GM18873 (cell line): ENCODE data around the gene ENO1.
"Not testable (repeated sequence)": the region's sequence is repeated elsewhere in the genome, so short reads cannot be mapped to it uniquely, and the experiment has no call there.

ENCODE experiments used
- ATAC-seq: cut with Tn5 transposase; IDR thresholded peaks from one replicate; pipeline ENCODE4 v1.9.1; 2021; ENCODE audit warnings: mild to moderate bottlenecking, moderate library complexity, moderate number of reproducible peaks; ENCODE audit not compliant: unreplicated experiment, low FRiP score

ENO1 gene

GRCh38 chr1:8897505-8897904, 19.0 kb upstream of the ENO1 start:
- not testable (repeated sequence) for ATAC-seq

- ATAC-seq, result not testable (repeated sequence)
Observed at GRCh38 chr1:8896775-8897174, 18.3 kb upstream of the ENO1 start.

DNA sequence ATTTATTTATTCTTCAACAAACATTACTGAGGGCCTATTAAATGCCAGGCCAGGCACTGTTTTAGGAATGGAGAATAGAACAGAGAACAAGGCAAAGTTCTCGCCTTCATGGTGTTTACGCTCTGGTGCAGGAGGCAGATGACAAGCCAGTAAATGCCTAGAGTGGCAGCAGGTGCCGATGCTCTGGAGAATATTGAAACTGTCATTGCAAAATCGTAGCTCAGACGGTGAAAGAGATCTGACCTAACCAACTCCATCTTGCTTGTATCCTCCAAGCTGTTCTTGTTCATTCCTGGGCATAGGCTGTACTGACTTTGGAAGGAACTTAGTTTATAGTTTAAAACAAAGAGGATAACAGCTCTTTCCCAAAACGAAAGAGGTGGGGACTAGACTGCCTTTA, 13.5 kb upstream of the ENO1 start:
- no peak for ATAC-seq

DNA sequence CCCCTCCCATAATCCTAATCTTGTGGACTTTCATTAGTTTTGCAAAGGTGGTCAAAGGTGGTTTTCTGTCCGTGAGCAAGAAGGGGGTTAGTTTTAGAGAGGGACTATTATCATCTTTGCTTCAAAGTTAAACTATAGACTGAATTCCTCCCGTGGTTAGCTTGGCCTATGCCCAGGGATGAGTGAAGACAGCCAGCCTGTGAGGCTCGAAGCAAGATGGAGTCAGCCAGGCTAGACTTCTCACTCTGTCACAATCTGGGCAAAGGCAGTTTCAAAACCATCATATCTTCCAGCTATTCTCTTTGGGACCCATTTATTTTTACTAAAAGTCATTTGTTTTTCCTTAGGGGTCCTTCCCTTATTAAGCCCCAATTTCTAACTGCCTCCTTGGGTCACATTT, 12.9 kb upstream of the ENO1 start:
- no peak for ATAC-seq

DNA sequence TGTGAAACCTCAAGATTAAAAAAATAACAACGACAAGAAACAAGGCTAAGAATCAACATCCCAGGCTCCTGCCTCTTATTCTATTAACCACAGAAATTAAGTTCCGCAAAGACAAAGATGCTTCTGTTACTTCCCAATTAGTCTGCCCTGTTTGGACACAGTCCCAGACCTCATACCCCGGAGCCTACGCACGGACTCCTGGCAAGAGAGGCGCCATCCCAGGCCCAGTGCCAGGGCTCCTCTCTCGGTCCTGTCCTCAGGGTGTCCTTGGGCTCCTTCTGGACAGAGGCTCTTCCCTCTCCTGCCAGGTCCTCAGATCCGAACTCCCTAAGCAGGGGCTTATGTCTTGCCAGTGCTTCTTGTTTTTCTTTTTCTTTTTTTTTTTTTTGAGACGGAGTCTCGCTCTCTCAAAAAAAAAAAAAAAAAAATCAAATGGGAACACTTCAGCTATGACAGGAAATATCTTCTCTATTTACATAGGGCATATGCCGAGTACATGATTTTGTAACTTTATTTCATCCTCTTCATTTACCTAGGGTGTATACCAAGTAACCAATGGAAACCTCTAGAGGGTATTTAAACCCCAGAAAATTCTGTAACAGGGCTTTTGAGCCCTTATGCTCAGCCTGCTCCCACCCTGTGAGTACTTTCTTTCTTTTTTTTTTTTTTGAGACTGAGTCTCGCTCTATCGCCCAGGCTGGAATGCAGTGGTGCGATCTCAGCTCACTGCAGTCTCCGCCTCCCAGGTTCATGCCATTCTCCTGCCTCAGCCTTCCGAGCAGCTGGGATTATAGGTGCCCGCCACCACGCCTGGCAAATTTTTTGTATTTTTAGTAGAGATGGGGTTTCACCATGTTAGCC, 11.7 kb upstream of the ENO1 start:
- no peak for ATAC-seq

- no peak for ATAC-seq
Observed at GRCh38 chr1:8889103-8889846, 10.8 kb upstream of the ENO1 start.

DNA sequence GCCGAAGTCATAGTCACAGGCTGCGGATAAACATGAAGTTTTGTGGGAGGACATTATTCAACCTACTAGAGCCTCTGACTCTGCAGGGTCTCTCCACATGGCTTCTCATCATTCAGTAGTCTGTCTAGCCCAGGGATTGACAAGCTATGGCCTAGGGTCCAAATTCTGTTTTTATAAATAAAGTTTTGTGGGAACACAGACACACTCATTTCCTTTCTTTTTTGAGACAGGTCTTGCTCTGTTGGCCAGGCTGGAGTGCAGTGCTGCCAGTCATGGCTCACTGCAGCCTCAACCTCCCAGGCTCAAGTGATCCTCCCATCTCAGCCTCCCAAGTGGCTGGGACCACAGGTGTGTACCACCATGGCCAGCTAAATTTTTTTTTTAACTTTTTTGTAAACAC, 8.1 kb upstream of the ENO1 start:
- ATAC-seq, result no peak

GRCh38 chr1:8886031-8886524, 7.6 kb upstream of the ENO1 start:
- ATAC-seq, result not testable (repeated sequence)

DNA sequence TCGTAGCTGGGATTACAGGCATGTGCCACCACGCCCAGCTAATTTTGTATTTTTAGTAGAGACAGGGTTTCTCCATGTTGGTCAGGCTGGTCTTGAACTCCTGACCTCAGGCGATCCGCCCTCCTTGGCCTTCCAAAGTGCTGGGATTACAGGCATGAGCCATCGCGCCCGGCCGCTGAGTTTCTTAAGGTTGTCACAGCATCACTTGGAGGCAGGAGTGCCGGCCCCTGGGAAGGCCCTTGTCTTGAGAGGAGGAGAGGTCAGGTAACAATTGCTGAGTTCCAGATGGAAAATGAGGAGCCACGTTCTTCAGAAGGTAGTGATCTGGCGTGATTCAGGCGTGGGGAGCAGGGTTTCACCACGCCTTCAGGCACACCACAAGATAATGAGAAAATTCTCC, 5.6 kb upstream of the ENO1 start:
- not testable (repeated sequence) for ATAC-seq

DNA sequence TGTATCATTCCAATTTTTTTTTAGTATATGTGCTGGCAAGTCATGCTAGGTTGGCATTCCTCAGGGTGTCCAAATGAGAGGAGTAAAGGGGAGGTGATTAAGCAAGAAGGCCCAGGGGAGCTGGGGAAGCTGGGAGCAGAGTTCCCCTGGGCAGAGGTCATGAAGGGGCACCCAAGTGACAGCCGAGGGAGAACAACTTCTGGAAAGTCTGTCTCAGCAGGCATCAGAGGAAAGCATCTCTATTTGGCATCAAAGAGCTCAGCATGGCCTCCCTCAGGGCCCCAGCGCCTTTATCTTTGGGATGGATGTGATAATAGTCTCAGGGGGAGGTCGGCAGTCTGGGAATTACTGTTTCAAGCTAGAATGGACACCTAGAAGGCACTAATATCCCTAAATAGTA, 5.0 kb upstream of the ENO1 start:
- no peak for ATAC-seq

DNA sequence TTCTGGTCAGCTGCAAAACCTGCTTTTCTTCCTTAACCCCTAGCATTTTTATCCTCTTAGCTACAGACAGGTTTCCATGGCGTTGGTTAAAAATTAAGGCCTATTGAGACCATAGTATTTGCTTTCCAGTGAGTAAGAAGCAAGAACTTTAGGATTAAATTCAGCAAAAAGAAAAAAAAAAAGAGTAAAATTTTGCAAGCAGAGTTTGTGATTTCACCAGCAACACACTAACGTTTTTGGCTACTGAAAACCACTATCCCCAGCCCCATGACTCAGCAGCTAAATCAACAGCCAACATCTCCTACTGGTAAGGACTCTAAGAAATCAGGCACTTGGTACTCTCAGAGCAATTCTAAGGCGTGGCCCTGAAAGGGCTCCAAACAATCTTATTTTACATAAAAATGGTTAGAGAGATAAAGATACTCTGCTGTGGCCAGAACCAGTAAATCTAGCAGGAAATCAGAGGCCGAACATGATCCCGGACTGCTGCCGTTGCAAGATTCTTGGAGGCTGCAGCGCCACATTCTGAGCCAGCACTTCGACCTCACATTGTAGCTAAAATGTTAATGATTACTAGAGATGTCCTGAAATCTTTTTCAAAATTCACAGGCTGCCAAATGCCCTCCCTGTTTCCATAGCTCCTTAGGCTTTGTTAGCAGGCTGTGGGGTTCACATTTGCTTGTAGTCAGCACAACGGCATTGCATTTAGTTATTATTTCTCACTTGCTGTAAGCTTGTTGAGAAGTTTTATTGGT, 1.6 kb upstream of the ENO1 start:
- ATAC-seq, result no peak

- ATAC-seq, result no peak
Observed at GRCh38 chr1:8879464-8879921, 1.0 kb upstream of the ENO1 start.

GRCh38 chr1:8878698-8879463, 395 bp upstream of the ENO1 start:
- peak; percentile 66 for ATAC-seq

DNA sequence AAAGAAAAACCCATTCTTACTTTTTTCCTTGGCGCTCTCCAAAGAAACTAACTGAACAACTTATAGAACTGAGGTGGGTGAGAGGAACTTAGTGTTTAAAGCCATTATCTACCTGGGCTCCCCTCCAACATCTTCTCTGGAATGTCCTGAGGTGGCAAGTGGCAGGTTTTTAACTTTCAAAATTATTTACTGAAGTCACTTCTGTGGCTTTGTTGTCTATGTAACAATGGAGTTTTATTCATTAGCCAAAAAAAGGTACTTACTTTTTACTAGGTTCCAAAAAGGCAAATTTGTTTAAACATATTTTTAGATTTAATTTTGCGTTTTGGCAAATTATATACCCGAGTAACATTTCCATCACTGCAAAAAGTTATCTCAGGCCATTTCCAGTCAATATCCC, 2.4 kb downstream of the ENO1 start:
- ATAC-seq, result no peak

- ATAC-seq, result no peak
Observed at GRCh38 chr1:8875216-8875861, 3.1 kb downstream of the ENO1 start.

DNA sequence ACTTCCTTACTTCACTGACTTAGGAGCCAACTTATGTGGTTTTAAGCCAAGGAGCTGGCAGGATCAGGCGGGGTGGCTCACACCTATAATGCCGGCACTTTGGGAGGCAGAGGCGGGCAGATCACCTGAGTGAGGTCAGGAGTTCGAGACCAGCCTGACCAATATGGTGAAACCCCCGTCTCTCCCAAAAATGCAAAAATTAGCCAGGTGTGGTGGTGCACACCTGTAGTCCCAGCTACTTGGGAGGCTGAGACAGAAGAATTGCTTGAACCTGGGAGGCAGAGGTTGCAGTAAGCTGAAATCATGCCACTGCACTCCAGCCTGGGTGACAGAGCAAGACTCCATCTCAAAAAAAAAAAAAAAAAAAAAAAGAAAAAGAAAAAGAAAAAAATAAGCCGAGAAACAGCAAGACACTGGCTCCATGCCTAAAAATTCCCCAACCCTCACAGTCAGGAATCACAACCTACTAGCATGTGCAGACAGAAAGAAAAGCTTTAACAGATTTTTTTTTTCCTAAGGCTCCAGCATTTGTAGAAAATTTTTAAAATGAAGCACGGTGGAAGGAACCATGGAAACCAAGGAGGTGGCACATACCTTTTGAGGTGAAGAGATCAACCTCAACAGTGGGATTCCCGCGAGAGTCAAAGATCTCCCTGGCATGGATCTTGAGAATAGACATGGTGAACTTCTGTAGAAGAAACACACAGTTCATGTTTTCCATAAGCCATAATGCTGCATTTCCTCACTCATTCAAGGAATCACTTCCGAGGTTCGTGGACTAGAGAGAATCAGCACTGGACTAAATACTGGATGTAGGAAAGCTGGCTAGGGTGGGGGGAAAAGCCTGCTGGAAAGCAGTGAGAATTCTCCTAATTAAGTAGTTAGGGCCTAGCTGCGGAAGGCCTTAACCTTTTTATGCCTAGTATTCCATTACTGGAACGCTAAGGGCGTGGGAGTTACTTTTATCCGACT, 4.0 kb downstream of the ENO1 start:
- ATAC-seq, result no peak

- ATAC-seq, result no peak
Observed at GRCh38 chr1:8873506-8874229, 4.8 kb downstream of the ENO1 start.

- ATAC-seq, result no peak
Observed at GRCh38 chr1:8873001-8873400, 5.5 kb downstream of the ENO1 start.
